Left lobe of liver (tissue), 2 donors: Measurements from ENCODE around the gene SERPINB3. TPM values are rescaled to one million over a fixed set of nuclear protein-coding genes. Genes with fewer than 3 reads are reported as not detected.
"Not testable (repeated sequence)": the region's sequence is repeated elsewhere in the genome, so short reads cannot be mapped to it uniquely, and the experiment has no call there.

Experiments used
- ATAC-seq: fragments of 200-7000 bp; cut with Tn5 transposase; one replicate; pipeline ENCODE4 v1.9.1; 2020; ENCODE audit warnings: mild to moderate bottlenecking, moderate library complexity
- DNase-seq: peaks from one replicate; pipeline ENCODE4 v3.0.0-alpha.2; 2020; ENCODE audit warnings: low spot score
- total RNA-seq: library from RNA; stranded (reverse); gene quantifications from one replicate; pipeline ENCODE4 v1.2.1, GENCODE V29; 2021
- donor health status: DM: no; HTN: no; CAD: no; lungs with moderate emphysema.
- donor health status: DM: no; HTN: yes; CAD: no.

Gene SERPINB3
- total RNA-seq, 1 donor from 2014 or later, result not detected

DNA sequence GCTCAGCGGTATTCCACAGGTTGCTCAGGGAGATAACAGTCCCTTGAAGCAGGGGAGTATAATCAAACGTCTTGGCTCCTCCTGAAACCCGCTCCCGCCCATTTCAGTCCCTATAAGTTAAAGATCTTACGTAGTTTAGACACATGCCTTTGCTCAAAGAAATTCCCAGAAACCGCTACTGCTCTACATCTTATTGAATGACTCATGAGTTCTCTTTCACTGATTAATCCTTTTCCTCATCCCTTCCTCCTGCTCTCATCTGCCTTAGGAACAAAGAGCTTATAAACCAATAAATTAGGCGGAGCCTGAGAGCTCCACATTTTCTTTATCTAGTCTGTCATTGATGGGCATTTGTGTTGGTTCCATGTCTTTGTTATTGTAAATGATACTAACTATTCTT lies 13.5 kb downstream of the SERPINB3 start:
- DNase-seq, result no peak
- ATAC-seq, result no peak

DNA sequence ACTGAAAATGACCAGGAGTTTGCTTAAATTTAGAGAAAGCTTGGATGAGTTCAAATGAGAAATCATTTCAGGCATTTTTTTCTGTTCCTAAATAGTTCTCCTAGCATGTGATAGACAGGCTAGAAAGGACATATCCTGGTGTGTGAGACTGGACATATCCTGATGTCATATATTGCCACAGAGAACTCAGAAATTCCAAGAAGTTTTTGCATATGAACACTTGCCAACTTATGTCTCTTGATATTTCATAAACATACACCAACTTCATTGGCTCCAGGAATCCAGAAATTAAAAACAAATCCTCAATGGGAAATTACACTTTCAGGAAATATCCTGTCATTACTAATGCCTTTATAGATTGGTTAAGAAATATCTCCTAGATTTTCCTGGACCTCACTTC lies 14.8 kb downstream of the SERPINB3 start:
- DNase-seq, result no peak

DNA sequence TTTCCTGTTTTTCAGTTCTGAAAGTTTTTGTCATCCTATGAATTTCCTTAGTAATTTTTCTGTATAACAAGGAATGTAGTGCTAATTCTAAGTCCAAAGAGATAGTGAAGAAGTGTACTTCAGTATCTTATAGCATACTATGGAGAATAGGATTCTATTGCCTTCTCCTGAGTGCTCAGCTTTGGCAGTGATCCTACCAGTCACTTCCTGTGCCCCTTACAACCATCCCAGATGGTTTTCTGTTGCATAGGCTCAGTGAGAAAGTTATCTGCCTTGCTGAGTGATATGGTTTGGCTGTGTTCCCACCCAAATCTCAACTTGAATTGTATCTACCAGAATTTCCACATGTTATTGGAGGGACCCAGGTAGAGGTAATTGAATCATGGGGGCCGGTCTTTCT lies 17.0 kb downstream of the SERPINB3 start:
- not testable (repeated sequence) for ATAC-seq, DNase-seq

More for the DNA sequence above, 14.8 kb downstream of the SERPINB3 start:
- ATAC-seq, result no peak

DNA sequence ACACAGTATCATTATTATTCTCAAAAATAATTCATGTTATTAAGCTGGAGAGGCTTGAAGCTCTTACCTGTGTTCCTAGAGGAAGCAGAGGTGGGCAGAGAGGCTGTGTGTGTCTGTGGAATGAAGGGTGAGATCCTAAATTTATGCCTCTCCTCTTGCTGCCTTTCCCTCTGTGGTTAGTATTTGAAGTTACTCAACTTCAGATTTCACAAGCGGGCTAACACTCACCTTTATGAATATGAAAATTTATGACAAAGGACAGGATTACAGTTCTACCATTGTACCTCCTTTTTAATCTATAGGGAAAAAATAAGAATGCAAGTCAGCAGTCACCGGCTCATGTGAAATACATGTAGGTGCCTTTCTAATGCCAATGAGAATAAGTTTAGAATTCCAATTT lies 17.6 kb downstream of the SERPINB3 start, which contains the start of gene SERPINB4:
SERPINB4 (minus strand) TSS at position 115 of the 400 bp plus-strand sequence. CDS start 679 bp downstream, outside the sequence.
- not testable (repeated sequence) for DNase-seq, ATAC-seq

DNA sequence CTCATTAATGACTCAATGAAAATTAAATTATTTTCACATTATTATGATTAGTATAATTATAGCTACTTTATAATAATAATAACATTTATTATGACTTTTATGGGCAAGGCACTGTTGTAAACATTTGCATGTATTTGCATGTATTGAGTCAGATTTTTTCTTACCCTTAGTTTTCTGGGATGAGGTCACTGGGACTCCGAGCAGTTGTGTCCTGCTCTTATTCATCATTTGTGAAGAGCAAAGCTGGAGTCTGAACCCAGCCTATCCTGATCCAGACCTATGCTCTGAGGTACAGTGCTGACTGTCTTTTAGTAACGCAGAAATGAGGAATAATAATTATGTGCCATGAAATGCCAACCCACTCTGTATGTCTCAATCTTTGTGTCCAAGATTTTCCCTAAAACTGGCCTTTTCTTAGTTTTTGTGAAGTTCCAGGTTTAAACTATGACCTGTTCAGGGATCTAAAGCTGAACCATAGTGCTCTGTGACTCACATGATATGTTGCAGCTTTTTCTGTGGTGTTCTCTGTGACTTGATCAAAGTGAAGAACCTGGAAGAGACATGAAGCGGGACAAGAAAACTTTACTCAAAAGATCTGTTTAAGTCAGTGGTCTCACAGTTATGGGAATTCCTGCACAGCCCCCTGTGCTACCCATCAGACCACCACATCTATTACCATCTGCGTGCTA lies 18.9 kb downstream of the SERPINB3 start:
- not testable (repeated sequence) for DNase-seq, ATAC-seq

DNA sequence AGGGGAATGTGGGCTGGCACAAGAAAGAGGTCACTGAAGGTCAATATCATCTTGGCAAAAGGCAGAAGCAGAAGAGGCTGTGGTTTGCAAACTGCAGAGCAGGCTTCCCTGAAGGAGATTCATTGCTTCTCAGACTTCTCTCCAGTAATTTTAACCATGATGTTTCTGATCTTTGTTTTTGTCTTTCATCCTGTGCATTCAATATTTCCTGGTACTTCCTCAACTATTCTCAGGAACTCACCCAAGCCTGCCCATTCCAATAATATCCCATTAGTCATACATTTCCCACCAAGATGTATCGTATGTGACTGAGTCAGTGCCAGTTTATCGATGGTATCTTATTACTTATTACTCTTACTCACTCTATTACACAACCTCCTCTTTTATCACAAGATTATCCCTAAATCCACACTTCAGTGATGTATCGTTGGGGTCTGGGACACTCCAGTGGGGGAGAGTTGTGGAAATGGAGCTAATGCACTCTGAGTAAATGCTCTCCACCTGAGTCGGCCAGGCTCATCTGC lies 20.5 kb downstream of the SERPINB3 start:
- DNase-seq, ATAC-seq: not testable (repeated sequence)

DNA sequence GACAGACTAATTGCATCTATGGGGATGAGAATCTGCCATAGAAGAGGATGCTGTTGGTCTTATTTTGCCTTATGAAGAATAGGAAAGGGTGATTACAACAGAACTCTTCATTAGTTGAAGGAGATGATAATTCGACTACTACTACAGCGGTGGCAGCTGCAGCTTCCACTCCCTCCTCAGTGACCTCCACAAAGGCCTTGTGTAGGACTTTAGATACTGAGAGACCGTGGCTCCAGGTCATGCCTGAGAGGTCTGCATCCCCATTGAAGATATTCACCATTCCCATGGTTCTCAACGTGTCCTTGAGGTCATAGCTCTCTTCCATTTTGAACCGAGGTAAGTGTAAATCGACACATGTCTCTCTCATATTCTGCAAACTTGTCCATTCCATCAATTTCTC lies 24.0 kb downstream of the SERPINB3 start:
- DNase-seq (no peak), ATAC-seq (no peak)

DNA sequence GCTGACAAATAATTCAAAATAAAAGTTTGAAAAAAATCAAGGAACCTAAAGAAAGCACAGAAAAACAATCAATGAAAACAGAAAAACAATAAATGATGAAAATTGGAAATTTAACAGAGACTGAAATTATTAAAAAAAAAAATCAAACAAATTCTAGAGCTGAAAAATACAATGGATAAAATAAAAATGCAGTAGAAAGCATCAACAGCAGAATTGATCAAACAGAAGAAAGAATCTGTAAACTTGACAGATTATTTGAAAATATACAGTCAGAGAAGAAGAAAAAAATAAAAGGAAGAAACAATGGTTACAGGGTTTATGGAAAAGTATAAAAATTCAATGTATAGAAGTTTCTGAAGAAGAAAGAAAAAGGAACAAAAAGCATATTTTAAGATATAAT lies 33.9 kb downstream of the SERPINB3 start:
- DNase-seq (no peak), ATAC-seq (no peak)

DNA sequence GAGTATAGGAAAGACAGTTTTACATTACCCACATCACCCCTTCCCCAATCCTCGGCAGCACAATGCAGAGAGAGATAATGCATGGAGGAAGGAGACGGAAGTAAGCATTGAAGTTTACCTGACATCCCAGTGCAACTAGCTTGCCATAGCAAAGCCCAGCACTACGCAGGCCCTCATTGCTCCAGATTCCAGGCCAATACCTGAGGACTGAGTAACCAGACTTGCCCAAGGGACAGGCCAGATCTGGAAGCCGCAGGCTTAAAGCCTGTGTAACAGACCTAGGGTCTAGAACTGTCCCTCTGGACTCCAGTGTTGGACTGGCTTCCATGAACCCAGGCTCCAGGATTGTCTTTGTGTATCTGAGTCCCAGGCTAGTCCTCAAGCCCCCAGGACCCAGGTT lies 35.3 kb downstream of the SERPINB3 start:
- DNase-seq, result no peak
- ATAC-seq, result no peak

DNA sequence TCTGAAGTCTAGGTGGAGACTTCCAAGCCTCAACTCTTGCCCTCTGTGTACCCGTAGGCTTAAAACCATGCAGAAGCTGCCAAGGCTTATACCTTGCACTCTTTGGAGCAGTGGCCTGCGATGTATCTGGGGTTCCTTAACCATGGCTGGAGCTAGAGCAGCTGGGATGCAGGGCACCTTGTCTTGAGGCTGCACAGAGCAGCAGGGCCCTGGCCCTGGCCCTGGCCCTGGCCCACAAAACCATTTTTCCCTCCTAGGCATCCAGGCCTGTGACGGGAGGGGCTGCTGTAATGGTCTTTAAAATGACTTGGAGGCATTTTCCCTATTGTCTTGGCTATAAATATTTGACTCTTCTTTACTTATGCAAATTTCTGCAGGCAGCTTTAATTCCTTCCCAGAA lies 36.8 kb downstream of the SERPINB3 start:
- DNase-seq (no peak), ATAC-seq (no peak)

DNA sequence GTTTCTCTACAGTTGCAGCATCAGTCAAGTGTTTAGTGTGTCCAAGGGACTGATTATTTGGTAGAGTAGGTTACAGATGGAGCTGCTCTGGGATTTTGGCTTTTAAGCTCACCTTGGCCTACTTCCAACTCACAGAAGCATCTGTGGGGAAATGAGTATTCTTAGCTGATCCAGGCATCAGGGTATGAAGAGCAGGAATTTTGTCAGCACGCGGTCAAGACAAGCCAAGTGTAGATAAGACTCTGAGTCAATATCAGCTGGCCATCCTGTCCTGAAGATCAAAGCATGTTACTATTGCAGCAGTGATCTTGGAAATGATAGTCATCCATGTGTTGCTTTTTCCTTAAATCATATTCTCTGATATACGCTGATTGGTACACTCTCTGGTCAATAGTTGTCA lies 42.0 kb downstream of the SERPINB3 start:
- no peak for ATAC-seq
- DNase-seq, result no peak

DNA sequence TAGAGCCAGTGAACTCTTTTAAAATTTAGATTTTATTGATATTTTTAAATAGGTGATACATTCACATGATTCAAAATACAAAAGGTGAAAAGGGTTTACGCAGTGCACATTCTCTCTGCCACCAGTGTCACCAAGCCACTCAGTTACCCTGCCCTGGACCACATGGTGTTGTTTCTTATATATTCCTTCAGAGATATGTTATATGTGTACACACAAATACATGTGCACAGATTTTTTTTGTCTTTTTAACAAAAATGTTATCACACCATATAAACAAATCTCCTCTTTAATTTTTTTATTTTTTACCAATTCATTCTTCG lies 43.8 kb downstream of the SERPINB3 start:
- no peak for ATAC-seq

DNA sequence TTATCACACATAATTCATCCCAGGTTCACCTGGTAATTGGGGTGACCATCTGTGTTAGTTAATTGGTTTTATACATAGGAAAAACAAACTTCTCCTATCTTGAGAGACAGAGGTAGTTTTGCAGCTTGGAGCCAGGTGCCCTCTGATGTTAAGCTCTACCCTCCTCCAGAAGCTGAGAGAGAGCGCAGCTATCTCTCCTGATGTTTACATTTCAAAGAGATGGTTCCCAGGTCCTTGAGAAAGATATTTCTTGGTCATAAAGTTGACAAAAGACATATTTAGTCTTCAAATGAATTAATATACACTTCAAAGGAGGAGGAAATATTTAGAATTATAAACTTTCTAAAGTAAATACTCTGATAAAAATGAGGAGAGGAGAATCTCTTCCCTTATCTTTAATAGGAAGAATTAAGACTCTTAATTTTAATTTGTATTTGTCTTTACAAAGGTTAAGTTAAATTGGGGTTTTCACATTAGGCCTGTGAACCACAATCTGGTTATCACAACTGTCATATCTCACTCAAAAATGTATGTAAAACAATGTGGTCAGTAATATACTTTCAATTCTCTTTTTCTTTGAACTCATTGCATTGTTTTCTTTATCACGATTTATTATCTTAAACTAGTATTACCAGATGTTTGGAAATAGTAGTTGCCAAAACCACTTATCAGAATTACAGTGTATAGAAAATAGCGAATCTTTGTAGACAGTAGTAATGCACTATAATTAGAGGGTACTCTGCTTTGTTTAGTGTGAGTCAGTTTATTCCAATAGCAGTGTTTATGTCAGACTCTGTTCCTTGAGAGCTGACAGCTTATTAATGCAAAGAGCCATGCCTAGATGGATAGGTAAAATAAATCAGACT lies 44.4 kb downstream of the SERPINB3 start:
- DNase-seq (no peak), ATAC-seq (no peak)

More for the DNA sequence above, 43.8 kb downstream of the SERPINB3 start:
- no peak for DNase-seq

DNA sequence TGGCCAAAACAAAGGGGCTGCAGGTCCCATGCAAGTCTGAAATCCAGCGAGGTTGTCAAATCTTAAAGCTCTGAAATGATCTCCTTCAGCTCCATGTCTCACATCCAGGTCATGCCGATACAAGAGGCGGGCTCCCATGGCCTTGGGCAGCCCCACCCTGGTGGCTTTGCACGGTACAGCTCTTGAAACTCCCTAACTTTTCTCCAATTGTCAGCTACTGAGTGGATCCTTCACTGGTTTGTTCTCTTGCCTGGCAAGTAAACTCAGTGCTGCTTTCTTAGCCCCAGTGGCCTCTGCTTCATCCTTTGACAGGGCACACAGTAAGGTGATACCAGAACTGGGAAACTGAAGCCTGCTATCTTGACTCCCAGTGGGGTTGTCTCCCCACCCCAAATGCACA lies 48.3 kb downstream of the SERPINB3 start:
- DNase-seq, result no peak
- ATAC-seq, result no peak

DNA sequence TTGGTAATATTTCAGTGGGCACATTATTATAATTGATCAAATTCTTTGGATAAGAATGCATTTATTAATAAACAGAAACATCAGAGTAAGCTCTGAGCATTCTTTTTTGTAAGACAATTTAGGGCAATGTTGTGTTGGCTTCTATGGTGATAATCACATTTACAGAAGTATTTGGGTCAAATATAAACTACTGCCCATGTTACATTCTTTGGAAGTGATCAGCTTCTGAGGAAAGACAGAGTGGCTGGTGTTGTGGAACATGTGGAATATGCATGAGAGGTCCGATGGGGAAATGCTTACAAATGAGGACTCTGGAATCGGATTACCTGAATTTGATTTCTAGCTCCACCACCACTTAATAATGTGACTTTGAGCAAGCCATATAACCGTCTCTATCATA lies 55.2 kb downstream of the SERPINB3 start:
- DNase-seq (no peak), ATAC-seq (no peak)

Other genes with a start within 250 kb of the SERPINB3 start
- gene VPS4B, start 239.4 kb downstream of the SERPINB3 start, total RNA-seq, result 24.7 TPM
- not detected for gene SERPINB5, start 184.9 kb downstream of the SERPINB3 start, total RNA-seq
- gene SERPINB12, start 119.5 kb downstream of the SERPINB3 start, total RNA-seq, result not detected
- gene SERPINB13, start 74.5 kb downstream of the SERPINB3 start, total RNA-seq, result not detected
- not detected for gene SERPINB4, start 17.6 kb downstream of the SERPINB3 start, total RNA-seq
- not detected for gene SERPINB11, start 41.1 kb upstream of the SERPINB3 start, total RNA-seq
- not detected for gene SERPINB7, start 113.5 kb upstream of the SERPINB3 start, total RNA-seq
- gene SERPINB2, start 225.8 kb upstream of the SERPINB3 start, total RNA-seq, result not detected
- not detected for gene SERPINB10, start 246.1 kb upstream of the SERPINB3 start, total RNA-seq